Panc1 (cell line): ENCODE data around the gene HYAL3.
"Not testable (repeated sequence)": the region's sequence is repeated elsewhere in the genome, so short reads cannot be mapped to it uniquely, and the experiment has no call there.

Experiments used
- CTCF ChIP-seq: fragments of 450-650 bp; IDR thresholded peaks from 2 replicates; pipeline ENCODE4 v1.5.1; 2017; ENCODE audit warnings: mild to moderate bottlenecking
- POLR2AphosphoS5 ChIP-seq: IDR thresholded peaks from 2 replicates; pipeline ENCODE4 v1.6.1; 2012; ENCODE audit warnings: mild to moderate bottlenecking, low read depth, low read length, moderate library complexity
- SIN3A ChIP-seq: IDR thresholded peaks from 2 replicates; pipeline ENCODE4 v1.6.1; 2012; ENCODE audit warnings: low read depth, mild to moderate bottlenecking, low read length, moderate library complexity, borderline replicate concordance; ENCODE audit not compliant: insufficient read depth
- TCF7L2 ChIP-seq: IDR thresholded peaks from 2 replicates; pipeline ENCODE4 v1.6.1; 2011; ENCODE audit warnings: mild to moderate bottlenecking, low read depth, low read length, inconsistent platforms
- TF ChIP-seq, protein P1 (sequence below), 2 experiments: IDR thresholded peaks; 2 replicates each; pipeline ENCODE4 v1.6.1; 2011 to 2012; ENCODE audit warnings: low read depth in 2 of 2, control low read depth in 1 of 2, low read length in 1 of 2, mild to moderate bottlenecking in 1 of 2, moderate library complexity in 1 of 2; ENCODE audit not compliant: insufficient read depth in 1 of 2

- TF ChIP-seq CTCF, POLR2AphosphoS5, SIN3A, TCF7L2: not testable (repeated sequence)
- TF ChIP-seq, protein P1, sequence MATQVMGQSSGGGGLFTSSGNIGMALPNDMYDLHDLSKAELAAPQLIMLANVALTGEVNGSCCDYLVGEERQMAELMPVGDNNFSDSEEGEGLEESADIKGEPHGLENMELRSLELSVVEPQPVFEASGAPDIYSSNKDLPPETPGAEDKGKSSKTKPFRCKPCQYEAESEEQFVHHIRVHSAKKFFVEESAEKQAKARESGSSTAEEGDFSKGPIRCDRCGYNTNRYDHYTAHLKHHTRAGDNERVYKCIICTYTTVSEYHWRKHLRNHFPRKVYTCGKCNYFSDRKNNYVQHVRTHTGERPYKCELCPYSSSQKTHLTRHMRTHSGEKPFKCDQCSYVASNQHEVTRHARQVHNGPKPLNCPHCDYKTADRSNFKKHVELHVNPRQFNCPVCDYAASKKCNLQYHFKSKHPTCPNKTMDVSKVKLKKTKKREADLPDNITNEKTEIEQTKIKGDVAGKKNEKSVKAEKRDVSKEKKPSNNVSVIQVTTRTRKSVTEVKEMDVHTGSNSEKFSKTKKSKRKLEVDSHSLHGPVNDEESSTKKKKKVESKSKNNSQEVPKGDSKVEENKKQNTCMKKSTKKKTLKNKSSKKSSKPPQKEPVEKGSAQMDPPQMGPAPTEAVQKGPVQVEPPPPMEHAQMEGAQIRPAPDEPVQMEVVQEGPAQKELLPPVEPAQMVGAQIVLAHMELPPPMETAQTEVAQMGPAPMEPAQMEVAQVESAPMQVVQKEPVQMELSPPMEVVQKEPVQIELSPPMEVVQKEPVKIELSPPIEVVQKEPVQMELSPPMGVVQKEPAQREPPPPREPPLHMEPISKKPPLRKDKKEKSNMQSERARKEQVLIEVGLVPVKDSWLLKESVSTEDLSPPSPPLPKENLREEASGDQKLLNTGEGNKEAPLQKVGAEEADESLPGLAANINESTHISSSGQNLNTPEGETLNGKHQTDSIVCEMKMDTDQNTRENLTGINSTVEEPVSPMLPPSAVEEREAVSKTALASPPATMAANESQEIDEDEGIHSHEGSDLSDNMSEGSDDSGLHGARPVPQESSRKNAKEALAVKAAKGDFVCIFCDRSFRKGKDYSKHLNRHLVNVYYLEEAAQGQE (IDR thresholded peaks at IDR 0.05; ENCODE audit: insufficient read depth in 1 of 2, low read depth in 2 of 2, low read length in 1 of 2) = not testable (repeated sequence)
These were observed 54.4 kb downstream of the HYAL3 start for GRCh38 chr3:50244813-50245212.
